ENCODE results near the gene SSC4D. TPM values are rescaled to one million over a fixed set of nuclear protein-coding genes. Genes with fewer than 3 reads are reported as not detected.

The SSC4D gene
- total and polyA plus RNA-seq, 2 of the 8 experiments (the other 6 are each of a cell fraction or from before 2014, with no cell fraction given) = 11.8 to 27.5 TPM

GRCh38 chr7:76394957-76395356 lies 14.5 kb downstream of the SSC4D start (continued):
- no peak for TF ChIP-seq JUND (IDR thresholded peaks at IDR 0.05; ENCODE audit: low read length)
